Body of pancreas (tissue), 4 donors: ENCODE results near the gene LIMK1. TPM values are rescaled to one million over a fixed set of nuclear protein-coding genes. Genes with fewer than 3 reads are reported as not detected.

ENCODE experiments used
- ATAC-seq: fragments of 150-250 bp; one replicate; pipeline ENCODE4 v1.9.1; 2016
- DNase-seq, 4 donors: peaks; one replicate each; pipeline ENCODE4 v3.0.0-alpha.2; 2019
- H3K27ac ChIP-seq, 4 donors: fragments of 200-600 bp; sonication (generic); 1 replicate in 3 of 4; 2 replicates in 1 of 4; pipeline versions ENCODE4 v1.5.1 to v1.6.1; 2016 to 2019; ENCODE audit warnings: mild to moderate bottlenecking in 1 of 4, mixed read lengths in 1 of 4, moderate library complexity in 1 of 4
- H3K27me3 ChIP-seq, 2 donors: fragments of 200-600 bp; sonication (generic); one replicate each; pipeline ENCODE4 v1.6.0; 2016; ENCODE audit warnings: mild to moderate bottlenecking in 1 of 2
- H3K36me3 ChIP-seq, 2 donors: fragments of 200-600 bp; sonication (generic); replicated peaks in 1 of 2; 2 replicates each; pipeline ENCODE4 v1.5.1; 2016; ENCODE audit warnings: low read depth in 2 of 2; ENCODE audit not compliant: insufficient read depth in 1 of 2
- H3K4me1 ChIP-seq: fragments of 200-600 bp; sonication (generic); one replicate; pipeline ENCODE4 v1.6.0; 2016
- H3K4me3 ChIP-seq, 2 donors: fragments of 200-600 bp; sonication (generic); 1 replicate in 1 of 2; 2 replicates in 1 of 2; pipeline ENCODE4 v1.5.1; 2016 to 2019
- H3K9me3 ChIP-seq, 3 donors: fragments of 200-600 bp; sonication (generic); 1 replicate in 2 of 3; 2 replicates in 1 of 3; pipeline ENCODE4 v1.5.1; 2016
- CTCF ChIP-seq, 7 experiments: fragments of 450-650 bp in 4 of 7; fragments of 200-600 bp in 3 of 7; sonication (generic) in 3 of 7; IDR thresholded peaks; one replicate each; pipeline ENCODE4 v1.5.1; 2016 to 2019; ENCODE audit warnings: antibody characterized with exemption in 7 of 7
- POLR2A ChIP-seq, 3 donors: fragments of 450-650 bp; IDR thresholded peaks; one replicate each; pipeline ENCODE4 v1.6.1; 2016; ENCODE audit warnings: antibody characterized with exemption in 3 of 3, mild to moderate bottlenecking in 2 of 3
- WGBS, 2 donors: methylation state at CpG; one replicate each; pipeline ENCODE4 v1.1.5; 2017; 5-methylcytosine and 5-hydroxymethylcytosine counted together
- intact Hi-C: fragments of 100-400 bp; cut with DNase I; formaldehyde crosslinking; loops from one replicate; pipeline ENCODE4 v1.15.1; 2023
- total RNA-seq, 2 donors: library from RNA; depleted of rRNA; stranded (reverse); fragments of >200 nt; gene quantifications; one replicate each; pipeline ENCODE4 v1.1.0, GENCODE V29; 2016

LIMK1 gene
- total RNA-seq, 2 donors from 2014 or later: 10.1 to 27.4 TPM

GRCh38 chr7:74049997-74050798, 33.4 kb upstream of the LIMK1 start:
- H3K4me3 ChIP-seq: no peak overlapping the region
- peaks cover 0 to 22% of the 10 kb centered on the region in 2 donors for H3K36me3 ChIP-seq
- H3K9me3 ChIP-seq: no peaks in the 10 kb centered on the region
- DNase-seq: no peak
- H3K27ac ChIP-seq: no peak overlapping the region
- no peak for ATAC-seq
- no peaks in the 10 kb centered on the region for H3K27me3 ChIP-seq
- TF ChIP-seq CTCF (IDR thresholded peaks at IDR 0.05) (no peak), POLR2A (IDR thresholded peaks at IDR 0.05) (no peak)
- 82 to 89% methylated on average over 3 of the region's 3 CpGs for WGBS, 2 donors
- peaks cover 22% of the 10 kb centered on the region for H3K4me1 ChIP-seq
- intact Hi-C loops: no loop called here

DNA sequence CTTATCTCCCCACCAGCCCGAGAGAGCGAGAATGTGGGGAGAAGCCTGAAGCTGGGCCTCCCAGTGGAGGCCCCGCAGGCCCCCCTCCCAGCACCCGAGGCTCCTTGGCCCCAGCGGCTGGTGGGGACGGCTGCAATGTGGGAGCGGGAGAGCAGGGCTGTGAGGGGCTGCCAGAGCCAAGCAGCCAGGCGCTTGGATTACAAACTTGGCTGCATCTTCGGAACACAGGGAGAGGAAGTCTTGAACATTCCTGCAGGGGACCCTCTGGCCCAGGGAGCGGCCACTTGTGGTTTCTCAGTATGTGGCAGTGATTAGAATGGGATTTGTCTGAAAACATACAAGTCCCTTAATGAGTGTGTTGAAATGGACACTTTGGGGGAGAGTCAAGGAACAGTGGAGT, 32.4 kb upstream of the LIMK1 start:
- TF ChIP-seq POLR2A (IDR thresholded peaks at IDR 0.05): no peak
- TF ChIP-seq CTCF (IDR thresholded peaks at IDR 0.05): no peak
- peak overlapping the region in 1 of 4 donors; percentile 21 for H3K27ac ChIP-seq
- no peaks in the 10 kb centered on the region for H3K9me3 ChIP-seq
- H3K4me1 ChIP-seq: peaks cover 22% of the 10 kb centered on the region
- peaks cover 0 to 22% of the 10 kb centered on the region in 2 donors for H3K36me3 ChIP-seq
- no peaks in the 10 kb centered on the region for H3K27me3 ChIP-seq
- intact Hi-C loops: no loop called here
- ATAC-seq (no peak), DNase-seq (no peak)
- WGBS, 2 donors: 60 to 78% methylated on average over 4 to 9 of the region's 10 CpGs
- H3K4me3 ChIP-seq: no peak overlapping the region

GRCh38 chr7:74051629-74052410, 31.8 kb upstream of the LIMK1 start:
- intact Hi-C loops: no loop called here
- H3K4me1 ChIP-seq: peaks cover 22% of the 10 kb centered on the region
- ATAC-seq: peak; percentile 54
- peak; percentile 69 to 78 (median 77) for DNase-seq
- WGBS, 2 donors: 45 to 47% methylated on average over 6 to 16 of the region's 16 CpGs
- TF ChIP-seq POLR2A (IDR thresholded peaks at IDR 0.05): no peak
- peak in 5 of 7 experiments; percentile 20 to 49 (median 47) for TF ChIP-seq CTCF (IDR thresholded peaks at IDR 0.05)
- peak overlapping the region in 2 of 4 donors; percentile 5 to 27 for H3K27ac ChIP-seq
- no peaks in the 10 kb centered on the region for H3K27me3 ChIP-seq
- peaks cover 0 to 22% of the 10 kb centered on the region in 2 donors for H3K36me3 ChIP-seq
- no peaks in the 10 kb centered on the region for H3K9me3 ChIP-seq
- H3K4me3 ChIP-seq: no peak overlapping the region

DNA sequence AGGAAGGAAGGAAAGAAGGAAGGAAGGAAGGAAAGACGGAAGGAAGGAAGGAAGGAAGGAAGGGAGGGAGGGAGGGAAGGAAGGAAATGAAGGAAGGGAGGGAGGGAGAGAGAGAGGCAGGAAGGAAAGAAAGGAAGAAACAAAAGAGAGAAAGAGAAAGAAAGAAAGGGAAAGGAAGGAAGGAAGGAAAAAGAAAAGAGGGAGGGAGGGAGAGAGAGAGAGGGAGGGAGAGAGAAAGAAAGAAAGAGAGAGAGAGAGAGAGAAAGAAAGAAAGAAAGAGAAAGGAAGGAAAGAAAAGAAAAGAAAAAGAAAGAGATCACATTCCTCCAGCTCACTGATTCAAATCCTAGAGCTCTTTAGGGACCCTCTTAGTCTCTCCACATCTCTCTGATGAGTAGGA, 31.0 kb upstream of the LIMK1 start:
- DNase-seq (no peak), ATAC-seq (no peak)
- H3K27ac ChIP-seq: peak overlapping the region in 3 of 4 donors; percentile 5 to 48 (median 27)
- H3K36me3 ChIP-seq: peaks cover 0 to 21% of the 10 kb centered on the region in 2 donors
- H3K4me3 ChIP-seq: no peak overlapping the region
- TF ChIP-seq CTCF (IDR thresholded peaks at IDR 0.05) (no peak), POLR2A (IDR thresholded peaks at IDR 0.05) (no peak)
- no peaks in the 10 kb centered on the region for H3K27me3 ChIP-seq
- intact Hi-C loops: no loop called here
- peaks cover 22% of the 10 kb centered on the region for H3K4me1 ChIP-seq
- 57 to 58% methylated on average over 1 of the region's 1 CpG for WGBS, 2 donors
- H3K9me3 ChIP-seq: no peaks in the 10 kb centered on the region
